ENCODE results near the gene CREB3L1. TPM values are rescaled to one million over a fixed set of nuclear protein-coding genes. Genes with fewer than 3 reads are reported as not detected.

Gene CREB3L1
- total RNA-seq, 1 experiment from 2014 or later, result not detected

DNA sequence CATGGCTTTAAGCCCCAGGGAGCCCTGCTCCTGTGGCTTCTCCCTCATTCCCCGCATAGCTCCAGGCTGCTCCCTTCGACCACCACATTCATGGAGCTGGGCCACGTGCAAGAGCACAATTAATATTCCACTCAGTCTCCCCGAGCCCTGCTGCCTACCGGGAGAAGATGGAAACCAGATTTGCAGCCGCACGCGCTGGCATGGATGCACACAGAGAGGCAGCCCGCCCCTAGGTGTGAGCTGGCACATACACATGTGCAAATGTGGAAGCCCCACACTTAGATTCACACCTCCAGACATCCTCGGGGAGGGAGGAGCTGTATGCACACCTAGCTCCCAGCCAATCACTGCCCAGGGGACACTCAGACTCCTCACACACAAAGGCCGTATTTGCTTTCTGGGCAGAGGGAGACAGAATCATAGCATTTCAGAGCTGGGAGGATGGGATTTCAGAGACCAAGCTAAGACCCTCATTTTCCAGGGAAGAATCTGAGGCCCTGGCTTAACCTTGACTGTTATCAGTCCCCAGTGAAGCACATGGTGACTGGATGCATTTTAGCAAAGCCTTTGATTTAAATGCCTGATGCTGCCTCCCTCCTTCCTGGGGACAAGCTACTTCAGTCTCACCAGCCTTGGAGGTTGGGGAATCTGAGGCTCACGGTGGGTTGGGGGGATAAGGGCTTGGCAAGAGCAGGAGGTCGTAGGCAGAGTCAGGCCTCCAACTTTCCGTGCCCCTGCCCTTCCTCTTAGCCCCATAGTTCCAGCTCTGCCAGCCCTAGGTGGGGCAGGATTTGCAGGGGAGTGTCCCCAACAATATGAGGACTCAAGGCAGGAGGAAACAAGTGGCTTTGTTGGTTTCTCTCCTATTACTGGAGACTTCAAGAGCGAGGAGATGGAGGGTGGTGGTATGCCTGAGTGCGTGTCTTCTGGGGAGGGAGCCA, 5.3 kb upstream of the CREB3L1 start:
- Mint-ChIP-seq H3K9me3 (ENCODE audit: unreplicated experiment) (no peaks in the 10 kb centered on the region), H3K36me3 (ENCODE audit: insufficient read depth, unreplicated experiment) (peaks cover 12% of the 10 kb centered on the region), H3K27ac (ENCODE audit: low read depth, unreplicated experiment) (peak overlapping the region; percentile 75), H3K27me3 (ENCODE audit: insufficient read depth, unreplicated experiment) (no peaks in the 10 kb centered on the region), H3K4me3 (ENCODE audit: unreplicated experiment) (no peak overlapping the region), H3K4me1 (ENCODE audit: insufficient read depth, unreplicated experiment) (peaks cover 14% of the 10 kb centered on the region)
- intact Hi-C loops (cut with micrococcal nuclease), result no loop called here
- CTCF ChIA-PET, result interaction anchor here (0.6 to 1.9 kb wide), 6 partner anchors 24 to 74 kb away, joined by 3 to 6 read pairs (median 4); no protein-coding TSS in a partner anchor
- BruUV-seq (replicated peaks), result no TSS peak
- DNase-seq (ENCODE audit: unreplicated experiment), result no peak
- POLR2A ChIA-PET, result interaction anchor here (0.6 to 2.6 kb wide), 7 partner anchors 9 to 32 kb away, joined by 3 to 12 read pairs (median 3); no protein-coding TSS in a partner anchor
- TF ChIP-seq, protein P1, sequence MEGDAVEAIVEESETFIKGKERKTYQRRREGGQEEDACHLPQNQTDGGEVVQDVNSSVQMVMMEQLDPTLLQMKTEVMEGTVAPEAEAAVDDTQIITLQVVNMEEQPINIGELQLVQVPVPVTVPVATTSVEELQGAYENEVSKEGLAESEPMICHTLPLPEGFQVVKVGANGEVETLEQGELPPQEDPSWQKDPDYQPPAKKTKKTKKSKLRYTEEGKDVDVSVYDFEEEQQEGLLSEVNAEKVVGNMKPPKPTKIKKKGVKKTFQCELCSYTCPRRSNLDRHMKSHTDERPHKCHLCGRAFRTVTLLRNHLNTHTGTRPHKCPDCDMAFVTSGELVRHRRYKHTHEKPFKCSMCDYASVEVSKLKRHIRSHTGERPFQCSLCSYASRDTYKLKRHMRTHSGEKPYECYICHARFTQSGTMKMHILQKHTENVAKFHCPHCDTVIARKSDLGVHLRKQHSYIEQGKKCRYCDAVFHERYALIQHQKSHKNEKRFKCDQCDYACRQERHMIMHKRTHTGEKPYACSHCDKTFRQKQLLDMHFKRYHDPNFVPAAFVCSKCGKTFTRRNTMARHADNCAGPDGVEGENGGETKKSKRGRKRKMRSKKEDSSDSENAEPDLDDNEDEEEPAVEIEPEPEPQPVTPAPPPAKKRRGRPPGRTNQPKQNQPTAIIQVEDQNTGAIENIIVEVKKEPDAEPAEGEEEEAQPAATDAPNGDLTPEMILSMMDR (IDR thresholded peaks at IDR 0.05; ENCODE audit: unreplicated experiment), result no peak

DNA sequence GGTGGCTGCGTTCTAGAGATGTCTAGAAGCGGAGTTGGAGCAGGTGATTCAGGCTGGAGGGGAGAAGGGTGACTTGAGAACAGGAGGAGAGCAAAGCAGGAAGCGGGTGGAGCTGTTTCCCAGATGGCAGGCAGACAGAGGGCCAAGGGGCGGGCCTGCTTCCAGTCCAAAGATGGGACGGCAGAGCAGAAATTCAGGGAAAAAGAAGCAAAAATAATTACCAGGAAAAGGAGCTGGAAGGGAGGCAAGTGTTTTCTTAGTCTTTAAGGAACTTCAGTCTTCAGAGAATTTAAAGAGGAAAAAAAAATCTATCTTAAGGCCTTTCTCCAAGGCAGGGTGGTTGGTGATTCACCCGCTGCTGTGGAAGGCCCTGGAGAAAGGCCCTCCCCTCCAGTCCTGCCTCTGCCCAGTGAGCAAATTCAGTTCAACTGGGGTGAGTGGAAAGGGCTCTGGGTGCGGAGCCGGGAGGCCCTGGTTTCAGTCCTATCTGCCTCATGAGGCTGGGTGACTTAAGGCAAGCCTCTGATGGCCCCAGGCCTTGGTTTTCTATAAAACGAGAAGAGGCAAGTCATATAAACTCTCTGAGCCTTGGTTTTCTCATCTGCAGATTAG, 4.5 kb upstream of the CREB3L1 start:
- TF ChIP-seq, protein P1 (IDR thresholded peaks at IDR 0.05; ENCODE audit: unreplicated experiment), result no peak
- intact Hi-C loops (cut with micrococcal nuclease), result no loop called here
- ChIA-PET CTCF (interaction anchor here (0.6 to 1.9 kb wide), 7 partner anchors 12 to 42 kb away, joined by 3 to 6 read pairs (median 4); no protein-coding TSS in a partner anchor), POLR2A (interaction anchor here (0.6 to 2.6 kb wide), 6 partner anchors 8 to 29 kb away, joined by 3 to 12 read pairs (median 4); no protein-coding TSS in a partner anchor)
- Mint-ChIP-seq H3K4me1 (ENCODE audit: insufficient read depth, unreplicated experiment) (peaks cover 14% of the 10 kb centered on the region), H3K27me3 (ENCODE audit: insufficient read depth, unreplicated experiment) (no peaks in the 10 kb centered on the region), H3K9me3 (ENCODE audit: unreplicated experiment) (no peaks in the 10 kb centered on the region), H3K27ac (ENCODE audit: low read depth, unreplicated experiment) (peak overlapping the region; percentile 75), H3K4me3 (ENCODE audit: unreplicated experiment) (no peak overlapping the region), H3K36me3 (ENCODE audit: insufficient read depth, unreplicated experiment) (peaks cover 12% of the 10 kb centered on the region)
- DNase-seq (ENCODE audit: unreplicated experiment), result peak; percentile 44
- BruUV-seq (replicated peaks), result no TSS peak

DNA sequence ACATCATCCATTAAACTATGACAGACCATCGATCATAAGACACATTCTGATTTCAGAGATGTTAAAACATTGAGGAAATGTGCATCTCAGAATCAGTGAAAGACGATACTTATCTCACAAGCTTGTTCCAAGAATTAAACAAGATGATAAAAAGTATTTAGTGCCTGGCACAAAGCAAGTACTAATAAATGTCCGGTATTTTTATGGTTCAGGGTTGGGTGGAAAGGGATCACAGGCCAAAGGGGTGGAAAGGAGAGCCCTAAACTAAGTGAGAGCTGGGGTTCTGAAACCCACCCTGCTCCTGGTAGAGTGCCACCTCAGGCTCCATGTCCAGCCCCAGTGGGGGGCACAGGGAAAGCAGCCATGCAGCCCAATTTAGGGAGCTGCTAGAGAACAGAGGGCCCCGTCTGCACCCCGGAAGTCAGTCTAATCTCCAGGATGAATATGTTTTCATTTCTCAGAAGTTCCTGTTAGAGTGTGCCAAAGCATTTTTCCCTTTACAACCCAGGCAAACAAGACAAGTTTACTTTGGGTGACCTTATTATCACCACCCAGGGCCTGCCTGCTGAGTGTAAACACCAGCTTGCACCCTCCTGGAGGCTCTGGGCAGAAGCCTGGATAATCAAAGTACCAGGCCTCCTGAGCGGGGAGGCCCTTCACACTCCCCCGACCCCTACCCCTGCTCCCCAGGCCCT, 3.8 kb upstream of the CREB3L1 start:
- Mint-ChIP-seq H3K36me3 (ENCODE audit: insufficient read depth, unreplicated experiment) (peaks cover 12% of the 10 kb centered on the region), H3K27me3 (ENCODE audit: insufficient read depth, unreplicated experiment) (peaks cover 2% of the 10 kb centered on the region), H3K27ac (ENCODE audit: low read depth, unreplicated experiment) (no peak overlapping the region), H3K4me3 (ENCODE audit: unreplicated experiment) (no peak overlapping the region), H3K4me1 (ENCODE audit: insufficient read depth, unreplicated experiment) (peaks cover 16% of the 10 kb centered on the region), H3K9me3 (ENCODE audit: unreplicated experiment) (no peaks in the 10 kb centered on the region)
- DNase-seq (ENCODE audit: unreplicated experiment), result no peak
- ChIA-PET POLR2A (interaction anchor here (0.9 to 2.6 kb wide), 4 partner anchors 12 to 30 kb away, joined by 3 to 12 read pairs (median 6); no protein-coding TSS in a partner anchor), CTCF (interaction anchor here (0.6 to 1.9 kb wide), 6 partner anchors 11 to 36 kb away, joined by 3 to 6 read pairs (median 4); no protein-coding TSS in a partner anchor)
- intact Hi-C loops (cut with micrococcal nuclease), result no loop called here
- BruUV-seq (replicated peaks), result no TSS peak
- TF ChIP-seq, protein P1 (IDR thresholded peaks at IDR 0.05; ENCODE audit: unreplicated experiment), result no peak

Data from MCF 10A (cell line).